Measurements from ENCODE around the gene GSN. TPM values are rescaled to one million over a fixed set of nuclear protein-coding genes. Genes with fewer than 3 reads are reported as not detected.
A peak's percentile ranks its signal among the peaks of the same experiment; 100 is the strongest.

GSN gene
- total RNA-seq, 4 donors from 2014 or later: 487 to 785 (median 662) TPM

DNA sequence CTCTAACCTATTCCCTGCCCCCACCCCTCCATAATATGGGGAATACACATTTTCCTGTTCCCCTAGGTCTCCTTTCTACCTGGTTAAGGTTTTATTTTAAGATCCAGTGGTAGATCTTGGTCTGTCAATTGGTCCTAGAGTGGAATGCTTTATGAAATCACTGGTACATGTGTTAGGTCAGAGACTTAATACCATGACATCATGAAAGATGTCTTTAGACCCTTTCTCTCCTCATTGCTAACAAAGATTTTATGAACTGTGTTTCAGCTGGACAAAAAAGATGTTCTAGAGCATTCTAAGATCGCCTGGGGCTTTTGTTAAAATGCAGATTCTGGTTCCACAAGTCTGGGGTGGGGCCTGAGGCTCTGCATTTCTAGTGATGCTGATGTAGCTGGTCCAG lies 9.1 kb downstream of the GSN start:
- TF ChIP-seq, protein P1, sequence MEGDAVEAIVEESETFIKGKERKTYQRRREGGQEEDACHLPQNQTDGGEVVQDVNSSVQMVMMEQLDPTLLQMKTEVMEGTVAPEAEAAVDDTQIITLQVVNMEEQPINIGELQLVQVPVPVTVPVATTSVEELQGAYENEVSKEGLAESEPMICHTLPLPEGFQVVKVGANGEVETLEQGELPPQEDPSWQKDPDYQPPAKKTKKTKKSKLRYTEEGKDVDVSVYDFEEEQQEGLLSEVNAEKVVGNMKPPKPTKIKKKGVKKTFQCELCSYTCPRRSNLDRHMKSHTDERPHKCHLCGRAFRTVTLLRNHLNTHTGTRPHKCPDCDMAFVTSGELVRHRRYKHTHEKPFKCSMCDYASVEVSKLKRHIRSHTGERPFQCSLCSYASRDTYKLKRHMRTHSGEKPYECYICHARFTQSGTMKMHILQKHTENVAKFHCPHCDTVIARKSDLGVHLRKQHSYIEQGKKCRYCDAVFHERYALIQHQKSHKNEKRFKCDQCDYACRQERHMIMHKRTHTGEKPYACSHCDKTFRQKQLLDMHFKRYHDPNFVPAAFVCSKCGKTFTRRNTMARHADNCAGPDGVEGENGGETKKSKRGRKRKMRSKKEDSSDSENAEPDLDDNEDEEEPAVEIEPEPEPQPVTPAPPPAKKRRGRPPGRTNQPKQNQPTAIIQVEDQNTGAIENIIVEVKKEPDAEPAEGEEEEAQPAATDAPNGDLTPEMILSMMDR (IDR thresholded peaks at IDR 0.05 in 4 of 5, conservative IDR thresholded peaks at IDR 0.05 in 1 of 5): no peak
- no peak for TF ChIP-seq POLR2A (IDR thresholded peaks at IDR 0.05)
- Histone ChIP-seq H3K27me3 (no peaks in the 10 kb centered on the region), H3K4me3 (no peak overlapping the region), H3K27ac (peak overlapping the region in 3 of 4 donors; percentile 13 to 98 (median 91)), H3K9me3 (no peaks in the 10 kb centered on the region), H3K4me1 (peaks cover 40 to 50% of the 10 kb centered on the region in 2 donors), H3K36me3 (no peaks in the 10 kb centered on the region)
- in situ Hi-C loops (cut with MboI; ENCODE audit: low sequenced_read_pairs in 4 of 4) (loop anchor here in 1 of 4 donors (10.0 kb wide), 1 partner anchor 98 kb away; the partner anchor contains the start of gene STOM), intact Hi-C loops (cut with DNase I; ENCODE audit: low total_unique reads) (no loop called here)
- DNase-seq: no peak
- ATAC-seq: no peak

DNA sequence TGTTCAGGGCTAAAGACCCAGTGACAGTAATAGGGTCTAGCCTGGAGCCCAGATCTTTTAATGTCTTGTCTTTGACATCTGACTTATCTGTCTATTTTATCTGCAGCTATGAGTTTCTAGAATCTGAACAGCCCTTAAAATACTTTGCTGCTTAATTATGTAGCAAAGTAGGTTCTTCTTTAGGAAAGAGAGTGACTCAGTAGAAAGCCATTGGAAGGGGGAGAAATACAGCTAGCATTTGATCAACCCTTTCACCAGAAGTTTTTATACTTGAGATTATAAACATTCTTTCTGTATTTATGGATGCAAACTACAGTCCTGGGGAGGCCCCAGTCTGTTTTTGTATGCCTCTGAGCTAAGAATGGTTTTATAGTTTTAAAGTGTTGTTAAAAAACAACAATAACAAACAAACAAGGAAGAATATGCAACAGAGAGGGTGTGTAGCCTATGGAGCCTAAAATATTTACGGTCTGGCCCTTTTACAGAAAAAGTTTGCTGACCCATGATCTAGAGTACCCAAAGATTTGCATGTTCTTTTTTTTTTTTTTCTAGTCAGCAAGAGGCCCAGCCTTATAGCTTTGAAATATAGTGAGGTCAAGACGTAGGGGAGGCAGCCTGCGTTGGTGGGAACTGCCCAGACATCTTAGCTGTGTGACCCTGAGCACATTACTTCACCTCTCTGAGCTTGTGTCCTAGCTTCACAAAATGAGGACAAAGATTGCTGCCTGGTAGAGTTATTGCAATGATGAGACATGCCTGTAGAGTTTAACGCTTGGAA lies 9.7 kb downstream of the GSN start:
- DNase-seq (no peak), ATAC-seq (no peak)
- intact Hi-C loops (cut with DNase I; ENCODE audit: low total_unique reads): no loop called here

DNA sequence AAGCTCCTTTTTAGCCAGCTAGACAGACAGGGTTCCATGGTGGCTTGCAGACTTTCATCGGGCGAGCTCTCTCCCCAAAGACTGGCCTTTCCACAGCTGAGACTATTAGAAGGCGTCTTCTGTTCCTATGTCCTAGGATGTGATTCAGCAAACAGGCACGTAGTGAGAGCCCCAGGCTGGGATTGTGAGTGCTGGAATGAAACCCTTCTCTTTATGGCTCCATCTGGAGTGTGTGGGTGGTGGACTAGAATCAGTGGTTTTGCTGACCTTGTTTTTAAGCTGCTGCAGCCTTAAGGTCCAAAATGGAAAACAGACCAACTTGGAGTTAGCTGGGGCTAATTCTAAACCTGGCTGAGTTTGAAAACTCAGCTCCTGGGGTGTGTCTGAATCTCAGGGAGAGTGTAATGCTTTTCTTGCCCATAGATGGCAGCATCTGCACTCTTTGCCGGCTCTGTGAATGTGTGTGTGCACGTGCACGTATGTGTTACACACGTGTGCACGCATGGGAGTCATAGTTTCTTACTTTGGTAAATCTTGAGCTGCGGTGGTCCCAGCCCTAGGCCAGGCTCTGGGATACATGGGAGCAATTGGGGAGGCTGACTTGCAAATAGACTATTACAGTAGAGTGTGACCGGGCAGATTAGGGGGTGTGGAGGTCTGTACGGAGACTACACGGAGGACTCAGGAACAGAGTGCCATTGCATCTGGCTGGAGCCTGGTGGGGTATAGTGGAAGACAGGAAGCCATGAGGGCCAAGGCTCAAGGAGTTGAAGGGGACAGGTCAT lies 10.7 kb downstream of the GSN start:
- Histone ChIP-seq H3K4me1 (peaks cover 49 to 58% of the 10 kb centered on the region in 2 donors), H3K4me3 (no peak overlapping the region), H3K27ac (peak overlapping the region; percentile 61 to 98 (median 92)), H3K27me3 (no peaks in the 10 kb centered on the region), H3K9me3 (no peaks in the 10 kb centered on the region), H3K36me3 (no peaks in the 10 kb centered on the region)
- DNase-seq: peak; percentile 51 to 70
- in situ Hi-C loops (cut with MboI; ENCODE audit: low sequenced_read_pairs in 4 of 4): loop anchor here in 1 of 4 donors (10.0 kb wide), 1 partner anchor 96 kb away; the partner anchor contains the start of gene STOM
- peak in 1 of 2 donors; percentile 25 for TF ChIP-seq POLR2A (IDR thresholded peaks at IDR 0.05)
- TF ChIP-seq, protein P1 (IDR thresholded peaks at IDR 0.05 in 4 of 5, conservative IDR thresholded peaks at IDR 0.05 in 1 of 5): peak; percentile 82 to 90 (median 88)
- intact Hi-C loops (cut with DNase I; ENCODE audit: low total_unique reads): no loop called here
- peak; percentile 55 to 70 for ATAC-seq

More for the DNA sequence above, 9.7 kb downstream of the GSN start:
- H3K27me3 ChIP-seq: no peaks in the 10 kb centered on the region
- no peak for TF ChIP-seq POLR2A (IDR thresholded peaks at IDR 0.05)
- TF ChIP-seq, protein P1 (IDR thresholded peaks at IDR 0.05 in 4 of 5, conservative IDR thresholded peaks at IDR 0.05 in 1 of 5): no peak
- peak overlapping the region; percentile 61 to 98 (median 92) for H3K27ac ChIP-seq
- peaks cover 42 to 50% of the 10 kb centered on the region in 2 donors for H3K4me1 ChIP-seq
- no peak overlapping the region for H3K4me3 ChIP-seq
- H3K9me3 ChIP-seq: no peaks in the 10 kb centered on the region
- in situ Hi-C loops (cut with MboI; ENCODE audit: low sequenced_read_pairs in 4 of 4): loop anchor here in 1 of 4 donors (10.0 kb wide), 1 partner anchor 97 kb away; the partner anchor contains the start of gene STOM
- H3K36me3 ChIP-seq: no peaks in the 10 kb centered on the region

DNA sequence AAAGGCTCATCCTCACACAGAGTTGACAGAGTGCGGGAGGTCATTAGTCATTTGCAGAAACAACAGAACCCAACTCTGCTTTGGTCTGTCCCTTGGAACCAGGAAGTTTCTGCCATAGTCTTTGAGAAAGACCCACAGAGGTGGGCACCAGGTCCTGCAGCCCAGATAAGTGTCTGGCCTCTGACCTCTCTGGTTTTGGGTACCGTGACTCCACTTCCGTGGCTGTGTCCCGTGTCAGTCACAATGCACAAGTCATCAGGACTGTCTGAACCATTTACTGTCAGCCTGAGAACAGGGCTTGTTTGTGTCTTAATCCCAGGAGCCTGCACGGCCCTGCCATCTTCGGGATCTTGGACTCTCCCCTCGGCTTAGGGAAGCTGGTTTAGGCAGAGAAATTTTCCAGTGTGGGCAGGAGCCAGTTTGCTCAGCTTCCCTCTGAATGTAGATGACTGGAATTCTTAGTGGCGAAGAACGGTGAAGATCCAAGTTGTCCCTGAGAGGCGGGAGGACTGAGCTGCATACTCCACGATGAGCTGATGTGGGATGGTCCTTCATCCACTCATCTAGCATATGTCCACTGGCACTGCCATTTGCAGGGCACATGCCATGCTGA lies 11.9 kb downstream of the GSN start:
- H3K4me3 ChIP-seq: no peak overlapping the region
- intact Hi-C loops (cut with DNase I; ENCODE audit: low total_unique reads): loop anchor here (5.0 kb wide), 1 partner anchor 92 kb away; the partner anchor contains the start of gene STOM
- TF ChIP-seq, protein P1 (IDR thresholded peaks at IDR 0.05 in 4 of 5, conservative IDR thresholded peaks at IDR 0.05 in 1 of 5): no peak
- TF ChIP-seq POLR2A (IDR thresholded peaks at IDR 0.05): no peak
- no peaks in the 10 kb centered on the region for H3K27me3 ChIP-seq
- no peaks in the 10 kb centered on the region for H3K9me3 ChIP-seq
- in situ Hi-C loops (cut with MboI; ENCODE audit: low sequenced_read_pairs in 4 of 4): loop anchor here in 2 of 4 donors (10.0 kb wide), 2 partner anchors 85 to 95 kb away; partner anchors contain the start of gene STOM (in 1 of the 2)
- H3K27ac ChIP-seq: peak overlapping the region; percentile 91 to 98 (median 94)
- no peak for ATAC-seq
- H3K4me1 ChIP-seq: peaks cover 62 to 70% of the 10 kb centered on the region in 2 donors
- no peaks in the 10 kb centered on the region for H3K36me3 ChIP-seq
- no peak for DNase-seq
